ENCODE data around the gene ENTPD6. TPM values are rescaled to one million over a fixed set of nuclear protein-coding genes. Genes with fewer than 3 reads are reported as not detected.

ENTPD6 gene
- total RNA-seq, 1 donor from 2014 or later = 43.7 TPM

DNA sequence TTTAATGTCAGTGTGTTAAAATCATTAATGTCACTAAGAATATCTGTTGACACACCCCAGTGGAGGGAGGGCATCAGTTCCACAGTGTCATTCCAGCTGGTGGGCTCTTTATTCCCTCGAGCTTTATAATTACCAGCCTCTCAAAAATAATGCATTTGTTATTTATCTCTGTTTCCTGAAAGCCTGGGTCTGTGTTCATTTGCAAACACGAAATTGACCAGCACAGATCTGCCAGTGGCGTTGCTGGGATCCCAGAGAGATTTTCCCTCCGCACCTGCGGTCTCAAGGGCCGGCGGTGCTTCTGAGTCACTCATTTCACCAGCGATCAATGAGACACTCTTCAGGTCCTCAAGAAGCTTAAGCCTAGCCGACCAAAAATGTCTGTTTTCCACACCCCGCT lies 46.7 kb downstream of the ENTPD6 start:
- no peak for DNase-seq

DNA sequence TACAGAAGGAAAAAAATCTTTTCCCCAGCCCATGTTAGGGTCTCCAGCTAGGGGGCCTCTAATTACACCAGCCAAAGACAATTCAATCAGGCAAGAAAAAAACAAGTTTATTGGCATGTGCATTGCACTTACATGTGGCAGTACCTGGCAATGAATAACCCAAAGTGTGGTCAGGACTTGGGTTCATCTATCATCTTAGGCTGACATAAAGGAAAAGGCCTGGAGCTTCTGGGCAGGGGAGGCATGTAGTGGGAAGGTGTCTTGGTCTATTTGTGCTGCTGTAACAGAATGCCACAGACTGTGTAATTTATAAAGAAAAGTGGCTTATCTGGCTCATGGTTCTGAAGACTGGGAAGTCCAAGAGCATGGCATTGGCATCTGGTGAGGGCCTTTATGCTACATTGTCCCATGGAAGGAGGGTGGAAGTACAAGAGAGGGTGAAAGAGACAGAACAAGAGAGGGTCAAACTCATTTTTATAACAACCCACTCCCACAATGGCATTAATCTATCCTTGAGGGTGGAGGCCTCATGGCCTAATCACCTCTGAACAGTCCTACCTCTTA lies 48.0 kb downstream of the ENTPD6 start:
- DNase-seq = no peak

DNA sequence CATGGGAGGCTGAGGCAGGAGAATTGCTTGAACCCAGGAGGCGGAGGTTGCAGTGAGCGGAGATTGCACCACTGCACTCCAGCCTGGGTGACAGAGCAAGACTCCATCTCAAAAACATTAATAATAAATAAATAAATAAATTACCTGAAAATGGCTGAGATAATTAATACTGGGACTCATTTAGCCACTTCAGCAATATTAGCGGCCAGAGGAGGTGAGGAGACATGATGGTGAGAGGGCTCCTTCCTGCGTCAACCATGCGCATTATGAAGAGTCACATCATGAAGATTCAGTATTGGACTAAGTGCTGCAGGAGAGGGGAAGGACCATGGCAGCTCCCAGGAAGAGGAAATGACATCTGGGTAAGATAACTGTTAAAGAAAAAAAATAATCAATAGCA lies 49.5 kb downstream of the ENTPD6 start:
- DNase-seq = no peak

DNA sequence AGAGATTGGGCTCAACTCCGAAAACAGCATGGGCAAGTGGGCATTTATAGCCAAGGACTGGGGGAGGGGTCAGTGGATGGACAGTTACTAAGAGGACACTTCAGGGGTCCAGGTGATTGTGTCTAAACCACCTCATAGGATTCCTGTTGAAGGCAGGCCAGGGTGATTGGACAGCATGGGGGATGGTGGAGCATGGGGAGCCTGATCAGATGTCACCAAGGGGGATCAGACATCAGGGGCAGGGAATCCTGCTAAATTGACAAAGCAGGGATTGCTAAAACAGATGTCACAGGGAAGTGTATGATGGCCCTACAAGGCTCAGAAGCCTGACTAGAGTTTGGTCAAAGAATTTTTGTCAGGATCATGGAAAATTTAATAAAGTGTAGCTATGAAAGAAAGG lies 49.9 kb downstream of the ENTPD6 start:
- no peak for DNase-seq

DNA sequence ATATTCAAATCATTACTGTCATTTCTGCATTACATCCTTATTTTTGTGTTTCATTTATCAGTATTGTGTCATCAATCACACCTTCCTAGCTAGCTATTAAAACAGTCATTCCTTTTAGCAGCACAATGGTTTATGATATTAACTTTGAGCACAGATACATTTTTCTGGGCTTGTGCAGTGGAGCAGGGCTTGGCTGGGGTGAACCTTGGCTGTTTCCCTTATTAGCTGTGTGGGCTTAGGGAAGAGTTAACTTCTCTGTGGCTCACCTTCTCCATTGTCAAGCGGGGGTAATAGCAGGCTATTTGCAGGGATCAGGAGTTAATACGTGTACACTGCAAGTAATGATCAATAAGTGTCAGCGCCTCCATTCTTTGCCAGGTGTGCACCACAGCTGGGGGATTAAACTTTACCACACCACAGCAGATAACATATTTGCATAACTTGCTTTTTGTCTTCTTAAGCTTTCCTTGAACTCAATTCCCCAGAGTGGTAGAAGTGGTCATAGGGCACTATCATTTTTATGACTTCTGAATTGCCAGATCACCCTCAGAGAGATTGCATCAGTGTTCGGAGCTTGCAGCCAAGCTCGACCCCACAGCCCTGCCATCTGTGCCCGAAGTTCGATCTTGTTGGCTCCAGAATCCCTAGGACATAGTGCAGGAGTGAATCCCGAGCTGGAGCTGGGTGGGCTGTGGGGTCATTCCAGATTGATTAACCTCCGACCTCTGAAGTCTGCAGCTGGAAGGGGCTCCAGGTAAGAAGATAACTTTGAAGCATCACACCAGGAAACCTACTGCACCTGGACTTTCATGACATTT lies 50.9 kb downstream of the ENTPD6 start:
- DNase-seq = no peak

GRCh38 chr20:25247000-25247517 lies 51.5 kb downstream of the ENTPD6 start:
- DNase-seq = peak; percentile 55

GRCh38 chr20:25247518-25247955 lies 52.0 kb downstream of the ENTPD6 start:
- DNase-seq = no peak

- DNase-seq = peak; percentile 79
Observed at GRCh38 chr20:25247956-25248785, 52.7 kb downstream of the ENTPD6 start, which contains the start of gene PYGB. Gene PYGB, plus strand, starts transcription at chr20:25248085. Its CDS starts 94 bp downstream, at chr20:25248179.

DNA sequence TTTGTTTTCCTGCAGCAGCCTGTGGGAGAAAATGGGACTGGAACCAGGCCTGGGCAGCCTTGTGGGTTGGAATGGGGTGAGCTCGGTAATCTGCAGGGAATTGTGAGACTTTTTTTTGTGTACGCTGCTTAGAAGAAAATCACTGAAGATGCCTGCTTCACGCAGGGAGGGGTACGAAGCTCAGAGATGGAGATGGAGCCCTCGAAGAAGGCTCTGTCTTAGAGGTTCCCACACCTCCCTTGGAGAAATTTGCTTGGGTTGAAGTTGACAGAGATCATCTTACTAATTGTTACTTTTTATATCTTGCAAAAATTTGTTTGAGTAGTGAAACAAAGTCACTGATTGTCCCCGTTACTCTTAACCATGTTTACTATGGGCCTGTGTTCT lies 53.3 kb downstream of the ENTPD6 start:
- DNase-seq = no peak

DNA sequence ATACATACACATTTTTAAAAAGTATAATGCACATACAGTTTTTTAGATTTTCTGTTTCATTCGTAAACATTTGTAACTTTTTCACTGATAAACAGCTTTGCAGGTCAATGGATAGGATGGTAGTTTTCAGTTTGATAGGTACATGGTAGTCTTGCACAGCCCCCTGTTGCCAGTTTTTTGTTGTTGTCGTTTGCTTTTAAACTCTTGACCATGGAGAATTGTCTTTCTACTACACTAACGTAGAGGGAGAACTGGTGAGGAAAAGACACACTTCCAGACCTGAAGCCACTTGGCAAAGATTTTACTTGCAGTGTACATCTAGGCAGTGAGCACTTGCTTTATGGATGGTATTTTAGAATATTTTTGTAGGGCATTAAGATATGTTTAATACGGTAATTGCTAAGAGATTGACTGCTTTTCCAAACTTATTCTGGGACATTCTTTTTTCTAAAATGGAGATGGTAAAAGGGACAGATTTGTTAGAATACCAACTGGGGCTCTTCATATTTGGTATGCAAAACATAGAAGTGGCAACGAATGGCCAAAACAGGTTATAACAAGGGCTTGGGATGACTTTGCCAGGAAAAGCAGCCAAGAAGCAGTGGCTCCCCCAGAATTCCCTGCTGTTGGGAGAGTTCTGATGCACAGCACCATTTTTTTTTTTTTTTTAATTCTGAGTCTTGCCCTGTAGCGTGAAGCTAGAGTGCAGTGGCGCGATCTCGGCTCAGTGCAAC lies 53.9 kb downstream of the ENTPD6 start:
- DNase-seq = no peak

DNA sequence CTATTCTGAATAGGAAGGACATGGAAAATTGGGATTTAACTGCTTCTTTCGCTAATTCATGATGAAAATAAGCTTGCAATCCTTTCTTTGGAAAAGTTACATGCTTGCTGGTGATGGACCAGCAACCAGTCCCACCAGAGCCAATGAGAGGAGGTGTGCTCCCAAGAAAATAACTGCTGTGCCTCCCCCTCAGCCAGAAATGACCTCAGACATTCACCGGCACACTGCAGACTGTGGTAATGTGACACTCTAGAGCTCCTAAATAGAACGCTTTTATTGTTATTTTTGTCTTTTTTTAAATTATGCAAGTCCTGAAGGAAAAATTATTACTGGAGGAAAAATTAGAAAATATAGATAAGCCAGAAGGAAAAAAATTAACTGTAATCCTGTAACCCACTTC lies 55.0 kb downstream of the ENTPD6 start:
- no peak for DNase-seq

- DNase-seq = no peak
Observed at GRCh38 chr20:25251019-25251418, 55.5 kb downstream of the ENTPD6 start.

DNA sequence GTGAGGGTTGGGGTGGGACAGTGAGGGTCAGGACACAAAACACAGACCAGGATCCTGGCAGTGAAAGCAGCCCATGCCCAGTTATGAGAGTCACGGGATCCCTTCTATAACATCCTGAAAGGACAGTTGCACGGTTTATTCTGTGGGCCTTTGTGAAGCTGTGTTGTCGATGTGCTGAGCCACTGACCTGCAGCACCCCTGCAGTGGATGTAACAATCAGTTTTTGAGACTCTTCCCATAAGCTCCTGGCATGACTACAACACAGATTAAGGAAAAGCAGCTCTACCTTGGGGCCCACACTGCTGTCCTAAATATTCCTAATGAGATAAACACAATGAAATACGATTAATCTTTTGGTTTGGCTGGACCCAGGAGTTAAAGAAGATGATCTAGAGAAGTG lies 56.0 kb downstream of the ENTPD6 start:
- DNase-seq = no peak

GRCh38 chr20:25252230-25252651 lies 56.7 kb downstream of the ENTPD6 start:
- DNase-seq = no peak

DNA sequence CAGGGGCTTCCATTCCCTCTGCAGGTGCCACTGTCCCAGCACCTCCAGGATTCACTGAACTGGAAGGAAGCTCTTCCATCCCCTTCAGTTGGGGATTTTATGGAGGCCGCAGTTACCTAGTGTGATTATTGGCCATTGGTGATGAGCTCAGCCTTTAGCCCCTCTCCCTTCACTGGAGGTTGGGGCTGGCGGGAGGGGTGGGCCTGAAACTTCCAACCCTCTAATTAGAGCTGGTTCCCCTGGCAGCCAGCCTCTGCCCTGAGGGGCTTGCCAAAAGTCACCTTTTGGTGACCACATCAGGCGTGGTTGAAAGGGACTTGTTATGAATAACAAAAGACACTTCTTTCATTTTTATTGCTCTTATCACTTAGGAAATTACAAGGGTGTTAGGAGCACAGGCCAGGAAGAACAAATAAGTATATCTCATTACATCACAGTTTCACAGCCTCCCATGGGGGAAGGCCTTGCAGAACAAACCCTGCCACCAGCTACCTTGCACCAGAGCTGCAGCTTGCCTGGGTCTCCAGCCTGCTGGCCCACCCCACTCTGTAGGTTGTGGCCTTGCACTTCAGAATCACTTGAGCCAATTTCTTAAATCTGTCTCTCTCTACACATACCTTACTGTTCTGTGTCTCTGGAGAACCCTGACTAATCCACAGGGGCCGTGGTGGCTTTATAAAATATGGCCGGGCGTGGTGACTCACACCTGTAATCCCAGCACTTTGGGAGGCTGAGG lies 57.3 kb downstream of the ENTPD6 start:
- DNase-seq = no peak

- DNase-seq = no peak
Observed at GRCh38 chr20:25253606-25254275, 58.2 kb downstream of the ENTPD6 start.

DNA sequence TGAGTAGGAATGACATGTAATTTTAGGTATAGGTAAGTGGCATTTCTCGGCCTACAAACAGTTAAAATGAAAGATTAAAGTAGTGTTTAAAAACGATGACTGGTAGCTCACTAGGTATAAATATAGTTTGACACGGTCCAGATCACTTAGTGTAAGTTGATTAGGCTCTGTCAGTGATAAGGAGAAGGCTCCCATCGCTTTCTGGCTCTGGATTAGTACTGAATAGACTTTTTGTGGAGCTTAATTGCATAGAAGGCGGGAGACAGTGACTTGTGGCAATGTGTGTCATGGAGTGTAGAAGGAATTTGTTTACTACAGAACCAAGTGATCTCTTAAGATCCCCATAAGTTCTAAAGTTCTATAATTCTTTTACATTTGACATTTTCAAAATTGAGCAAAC lies 59.1 kb downstream of the ENTPD6 start:
- DNase-seq = no peak

- DNase-seq = peak; percentile 36
Observed at GRCh38 chr20:25254986-25255680, 59.6 kb downstream of the ENTPD6 start.

DNA sequence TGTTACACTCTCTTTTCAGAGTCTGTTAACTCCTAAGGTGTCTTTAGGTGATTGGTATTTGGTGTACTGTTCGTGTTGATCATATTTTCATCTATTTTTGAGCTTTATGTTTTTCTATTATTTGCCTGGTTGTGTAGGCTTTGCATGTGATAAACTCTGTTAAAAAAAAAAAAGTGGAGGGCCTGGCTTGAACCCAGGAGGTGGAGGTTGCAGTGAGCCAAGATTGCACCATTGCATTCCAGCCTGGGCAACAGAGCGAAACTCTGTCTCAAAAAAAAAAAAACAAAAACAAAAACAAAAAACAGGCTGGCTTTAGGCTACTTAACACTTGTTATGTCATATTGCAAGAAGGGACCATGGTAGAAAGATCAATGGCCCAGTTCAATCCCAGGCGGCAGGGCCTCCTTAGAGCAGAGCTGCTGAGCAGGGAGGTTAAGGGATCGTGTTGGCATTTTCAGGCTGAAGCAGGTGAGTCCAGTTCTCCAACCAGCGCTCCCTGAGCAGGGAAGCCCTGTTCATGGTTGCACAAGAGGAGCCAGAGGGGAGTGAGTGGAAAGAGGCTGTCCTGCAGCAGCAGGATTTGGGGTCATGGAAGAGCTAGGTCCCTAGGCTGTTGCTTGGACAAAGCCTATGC lies 60.8 kb downstream of the ENTPD6 start:
- DNase-seq = no peak

DNA sequence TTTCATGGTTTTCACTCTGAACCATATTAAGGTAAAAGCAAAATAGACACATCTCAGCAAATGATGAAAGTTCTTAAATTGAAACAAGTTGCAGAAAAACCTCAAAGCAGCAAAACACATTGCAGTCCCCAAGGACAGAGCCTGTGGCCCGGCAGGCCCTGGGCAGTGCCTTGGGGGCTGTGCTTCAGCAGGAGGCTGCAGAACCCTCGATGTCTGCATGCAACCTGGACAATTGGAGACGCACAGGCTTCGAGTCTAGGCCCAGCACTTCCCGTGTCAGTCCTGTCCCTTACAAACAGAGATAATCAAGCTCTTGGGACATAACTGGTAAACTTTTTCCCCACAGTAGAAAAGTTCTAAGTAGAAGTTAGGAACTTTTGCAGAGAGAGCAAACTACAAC lies 61.6 kb downstream of the ENTPD6 start:
- DNase-seq = no peak

All from occipital lobe (tissue), 2 donors.